K562 (cell line): ENCODE measurements around the gene RNF167. TPM values are rescaled to one million over a fixed set of nuclear protein-coding genes. Genes with fewer than 3 reads are reported as not detected.

ENCODE experiments used
- CHD1 ChIP-seq: fragments of 200-600 bp; sonication (generic); IDR thresholded peaks from one replicate; pipeline ENCODE4 v1.6.1; 2012; ENCODE audit warnings: mild to moderate bottlenecking, moderate library complexity, low read length, inconsistent platforms
- ELF1 ChIP-seq: fragments of 200-800 bp; sonication (Bioruptor generic); IDR thresholded peaks from 2 replicates; pipeline ENCODE4 v1.6.1; 2016; ENCODE audit warnings: missing genetic modification characterization, missing compliant biosample characterization
- ID3 ChIP-seq, 2 experiments: fragments of 250-450 bp in 1 of 2; fragments of 450-650 bp in 1 of 2; sonication (Bioruptor Pico) in 1 of 2; IDR thresholded peaks; 2 replicates each; pipeline versions ENCODE4 v1.6.1 to v1.8.0; 2016 to 2021; ENCODE audit warnings: mild to moderate bottlenecking in 2 of 2, moderate library complexity in 2 of 2, missing compliant biosample characterization in 1 of 2, missing genetic modification characterization in 1 of 2
- IRF1 ChIP-seq: sonication (generic); formaldehyde crosslinking; IDR thresholded peaks from 2 replicates; pipeline ENCODE4 v1.8.0; 2022; ENCODE audit warnings: missing genetic modification reagents, mild to moderate bottlenecking, borderline replicate concordance
- MAZ ChIP-seq, 2 experiments: fragments of 450-650 bp in 1 of 2; sonication (generic) in 1 of 2; formaldehyde crosslinking; IDR thresholded peaks in 1 of 2; conservative IDR thresholded peaks in 1 of 2; 2 replicates each; pipeline versions ENCODE4 v1.4.0 to v1.5.0; 2020; ENCODE audit warnings: mild to moderate bottlenecking in 1 of 2, missing genetic modification reagents in 1 of 2
- MLX ChIP-seq, 2 experiments: fragments of 450-650 bp in 1 of 2; sonication (generic) in 1 of 2; formaldehyde crosslinking; conservative IDR thresholded peaks; 2 replicates each; pipeline versions ENCODE4 v1.4.0 to v1.8.1; 2020 to 2022; ENCODE audit warnings: mild to moderate bottlenecking in 1 of 2, missing genetic modification reagents in 1 of 2
- MYBL2 ChIP-seq, 2 experiments: fragments of 450-650 bp in 1 of 2; sonication (generic) in 1 of 2; formaldehyde crosslinking in 1 of 2; IDR thresholded peaks; 2 replicates each; pipeline versions ENCODE4 v1.6.1 to v1.8.1; 2017 to 2022; ENCODE audit warnings: borderline replicate concordance in 1 of 2, inconsistent platforms in 1 of 2, low read depth in 1 of 2, mild to moderate bottlenecking in 1 of 2, missing genetic modification reagents in 1 of 2, moderate library complexity in 1 of 2
- PRPF4 ChIP-seq: fragments of 200-400 bp; formaldehyde crosslinking; IDR thresholded peaks from one replicate; pipeline ENCODE4 v1.6.1; 2017; ENCODE audit warnings: low read length, low read depth, mild to moderate bottlenecking; ENCODE audit not compliant: insufficient read depth, poor library complexity, severe bottlenecking
- RBM22 ChIP-seq: fragments of 200-400 bp; formaldehyde crosslinking; IDR thresholded peaks from 2 replicates; pipeline ENCODE4 v1.6.1; 2018; ENCODE audit warnings: low read length, low read depth; ENCODE audit not compliant: poor library complexity, severe bottlenecking
- TFAP4 ChIP-seq: sonication (generic); formaldehyde crosslinking; IDR thresholded peaks from 2 replicates; pipeline ENCODE4 v1.8.0; 2022; ENCODE audit warnings: missing genetic modification reagents, mild to moderate bottlenecking, moderate library complexity, borderline replicate concordance
- ZNF740 ChIP-seq, 3 experiments: fragments of 200-800 bp in 1 of 3; sonication (Bioruptor generic) in 1 of 3; sonication (generic) in 1 of 3; formaldehyde crosslinking in 1 of 3; IDR thresholded peaks; 2 replicates each; pipeline versions ENCODE4 v1.6.1 to v1.8.0; 2016 to 2022; ENCODE audit warnings: mild to moderate bottlenecking in 2 of 3, missing compliant biosample characterization in 2 of 3, missing genetic modification characterization in 2 of 3, missing genetic modification reagents in 1 of 3
- polyA plus RNA-seq, 8 experiments: library from polyadenylated mRNA; depleted of rRNA in 4 of 8; stranded (reverse) in 5 of 8; unstranded in 3 of 8; fragments of >200 nt; fragmentation: Nextera tagmentation in 2 of 8; fragmentation: Illumina TruSeq in 1 of 8; extraction: Ambion mirVana in 2 of 8; extraction: Trizol in 1 of 8; gene quantifications; 2 replicates each; pipeline versions ENCODE4 v1.2.1 to v1.2.3, GENCODE V29; 2011 to 2014; ENCODE audit warnings: inconsistent platforms in 1 of 8, missing spikeins in 1 of 8
- total RNA-seq, 7 experiments: library from RNA; depleted of rRNA in 6 of 7; stranded (reverse); fragments of >200 nt in 6 of 7; fragmentation: Illumina TruSeq in 2 of 7; extraction: Trizol in 2 of 7; gene quantifications; 2 replicates each; pipeline versions ENCODE4 v1.2.1 to v1.2.3, GENCODE V29; 2011 to 2021; ENCODE audit warnings: low replicate concordance in 1 of 7

Gene RNF167
- total and polyA plus RNA-seq, 9 of the 15 experiments (the other 6 are each of a cell fraction or from before 2014, with no cell fraction given) = 16.5 to 143 (median 45.5) TPM

GRCh38 chr17:4947411-4948165 is 7.5 kb downstream of the RNF167 start (continued):
- no peak for TF ChIP-seq ID3 (CRISPR knock-in tag; IDR thresholded peaks at IDR 0.05)
- TF ChIP-seq ID3 (tag; IDR thresholded peaks at IDR 0.05) = no peak
- peak; percentile 52 for TF ChIP-seq CHD1
- TF ChIP-seq MLX (CRISPR knock-in tag; conservative IDR thresholded peaks at IDR 0.05) = no peak
- TF ChIP-seq TFAP4 = peak; percentile 11; the same call in 1 of the 2 replicates
- TF ChIP-seq MYBL2 (IDR thresholded peaks at IDR 0.05; ENCODE audit: low read depth) = no peak
- no peak for TF ChIP-seq MYBL2 (CRISPR knock-in tag; IDR thresholded peaks at IDR 0.05; ENCODE audit: borderline replicate concordance)
- TF ChIP-seq ZNF740 (CRISPR knock-in tag; IDR thresholded peaks at IDR 0.05) = no peak
- peak in 1 of 2 experiments; percentile 35; a peak in 2 of 4 replicates for TF ChIP-seq ZNF740 (tag; IDR thresholded peaks at IDR 0.05)
- TF ChIP-seq RBM22 = peak; percentile 91
- TF ChIP-seq MAZ (CRISPR knock-in tag; conservative IDR thresholded peaks at IDR 0.05 in 1 of 2, IDR thresholded peaks at IDR 0.05 in 1 of 2) = peak; percentile 57 to 77; a peak in 2 of 4 replicates
- no peak for TF ChIP-seq IRF1
- TF ChIP-seq PRPF4 = peak; percentile 79
- peak; percentile 59 for TF ChIP-seq ELF1 (tag)
